GM12874 (cell line): ENCODE data around the gene C9orf72.

ENCODE experiments used
- TF ChIP-seq, protein P1 (sequence below): IDR thresholded peaks from 2 replicates; pipeline ENCODE4 v1.5.1; 2011; ENCODE audit warnings: low read depth, mild to moderate bottlenecking, control low read depth, low read length, moderate library complexity; ENCODE audit not compliant: insufficient read depth

The C9orf72 gene

GRCh38 chr9:27511771-27512170, 61.5 kb downstream of the C9orf72 start:
- TF ChIP-seq, protein P1, sequence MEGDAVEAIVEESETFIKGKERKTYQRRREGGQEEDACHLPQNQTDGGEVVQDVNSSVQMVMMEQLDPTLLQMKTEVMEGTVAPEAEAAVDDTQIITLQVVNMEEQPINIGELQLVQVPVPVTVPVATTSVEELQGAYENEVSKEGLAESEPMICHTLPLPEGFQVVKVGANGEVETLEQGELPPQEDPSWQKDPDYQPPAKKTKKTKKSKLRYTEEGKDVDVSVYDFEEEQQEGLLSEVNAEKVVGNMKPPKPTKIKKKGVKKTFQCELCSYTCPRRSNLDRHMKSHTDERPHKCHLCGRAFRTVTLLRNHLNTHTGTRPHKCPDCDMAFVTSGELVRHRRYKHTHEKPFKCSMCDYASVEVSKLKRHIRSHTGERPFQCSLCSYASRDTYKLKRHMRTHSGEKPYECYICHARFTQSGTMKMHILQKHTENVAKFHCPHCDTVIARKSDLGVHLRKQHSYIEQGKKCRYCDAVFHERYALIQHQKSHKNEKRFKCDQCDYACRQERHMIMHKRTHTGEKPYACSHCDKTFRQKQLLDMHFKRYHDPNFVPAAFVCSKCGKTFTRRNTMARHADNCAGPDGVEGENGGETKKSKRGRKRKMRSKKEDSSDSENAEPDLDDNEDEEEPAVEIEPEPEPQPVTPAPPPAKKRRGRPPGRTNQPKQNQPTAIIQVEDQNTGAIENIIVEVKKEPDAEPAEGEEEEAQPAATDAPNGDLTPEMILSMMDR: no peak

DNA sequence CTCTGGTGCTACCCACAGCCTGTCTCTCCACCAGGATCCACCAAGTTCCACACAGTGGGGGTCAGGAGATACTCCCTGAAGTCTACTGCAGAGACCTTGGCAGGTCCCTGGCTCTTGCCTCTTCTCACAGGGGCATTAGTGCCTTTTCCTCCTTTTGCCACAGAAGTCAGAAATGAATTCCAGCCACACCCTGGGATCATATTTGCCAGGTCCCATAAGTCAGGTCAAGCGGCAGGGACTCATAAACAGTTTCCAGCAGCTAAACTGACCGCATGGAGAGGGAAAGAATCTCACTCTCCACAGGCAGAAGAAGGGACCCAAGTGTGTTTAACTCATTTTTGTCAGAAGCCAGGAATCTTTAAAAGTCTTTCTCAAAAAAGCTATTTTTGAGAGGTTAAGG, 62.5 kb downstream of the C9orf72 start:
- TF ChIP-seq, protein P1: no peak

GRCh38 chr9:27506981-27507380, 66.3 kb downstream of the C9orf72 start:
- TF ChIP-seq, protein P1: no peak

DNA sequence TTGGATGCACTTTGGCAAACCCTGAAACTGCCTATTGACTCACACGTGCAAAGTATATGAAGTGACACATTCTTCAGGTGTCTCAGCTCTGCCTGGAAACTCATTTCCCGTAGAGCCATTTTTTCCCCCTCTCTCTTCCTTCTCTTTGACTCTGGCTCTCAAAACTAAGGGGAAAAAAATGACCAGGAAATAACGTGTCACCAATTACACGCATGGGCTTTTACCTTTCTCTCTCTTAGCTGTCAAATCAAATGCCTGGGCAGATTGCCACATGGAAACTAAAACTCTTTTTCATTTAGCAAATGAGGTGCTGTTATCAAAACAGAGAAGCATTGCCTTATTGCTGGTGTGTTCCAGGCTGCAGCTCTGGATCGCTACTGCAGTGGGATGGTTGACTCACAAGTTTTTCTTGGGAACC, 67.5 kb downstream of the C9orf72 start:
- TF ChIP-seq, protein P1: no peak

DNA sequence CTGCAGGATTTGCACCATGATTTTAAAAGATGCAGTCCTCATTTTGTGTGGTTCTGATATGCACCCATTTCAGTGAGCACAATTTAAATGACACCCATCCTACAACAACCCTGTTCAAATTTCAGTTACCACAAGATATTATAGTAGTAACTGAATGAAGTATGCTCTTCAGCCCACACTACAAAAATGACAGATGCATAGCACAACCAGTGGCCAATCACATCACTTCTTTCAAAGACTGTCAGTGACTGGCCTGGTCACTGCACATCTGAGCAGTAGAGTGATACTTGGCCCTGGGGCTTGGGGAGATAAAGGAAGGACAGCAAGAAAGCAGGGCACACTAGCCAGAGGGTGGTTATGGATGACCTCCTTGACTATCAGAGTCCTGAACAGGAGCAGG, 69.0 kb downstream of the C9orf72 start:
- TF ChIP-seq, protein P1: no peak

DNA sequence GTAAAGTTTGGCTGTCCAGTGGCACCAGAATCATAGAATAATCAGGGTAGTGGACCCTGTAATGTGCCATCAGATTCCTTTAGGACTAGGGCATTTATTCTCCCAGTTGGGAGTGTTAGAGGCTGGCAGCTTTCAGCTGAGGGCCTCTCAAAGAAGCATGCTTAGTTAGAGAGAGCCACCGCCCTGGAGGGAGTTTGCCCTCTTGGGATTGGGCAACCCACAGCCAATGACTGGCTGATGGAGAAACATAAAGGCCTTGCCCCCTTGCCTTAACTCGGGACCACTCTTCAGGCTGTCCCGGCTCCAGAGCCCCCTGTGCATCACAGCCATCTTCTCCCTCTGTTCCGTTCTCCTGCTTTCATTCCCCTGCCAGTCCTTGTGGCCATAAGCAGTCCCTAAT, 69.7 kb downstream of the C9orf72 start:
- TF ChIP-seq, protein P1: no peak

- TF ChIP-seq, protein P1: no peak
Measured at GRCh38 chr9:27499451-27499850, 73.8 kb downstream of the C9orf72 start.
